SK-N-SH (cell line): Measurements from ENCODE around the gene ITSN1. TPM values are rescaled to one million over a fixed set of nuclear protein-coding genes. Genes with fewer than 3 reads are reported as not detected.

Experiments used
- CTCF ChIA-PET: fragments of 300-600, 350-600 bp; formaldehyde crosslinking; extraction: SDS; loops from one replicate; lab custom pipeline; 2021; lab: Yijun Ruan, JAX
- POLR2A ChIA-PET: fragments of 350-600 bp; sonication (Branson Sonifier 250); formaldehyde crosslinking; extraction: SDS; loops from one replicate; lab custom pipeline; 2020; ENCODE audit warnings: antibody characterized with exemption, inconsistent platforms; lab: Yijun Ruan, JAX
- DNase-seq: peaks from one replicate; pipeline ENCODE4 v3.0.0; 2012
- H2AFZ ChIP-seq: fragments of 200-600 bp; sonication (generic); 2 replicates; pipeline ENCODE4 v1.8.1; 2016; ENCODE audit warnings: antibody characterized with exemption, mild to moderate bottlenecking, low read depth
- H3F3A ChIP-seq: fragments of 200-600 bp; sonication (generic); replicated peaks from 2 replicates; pipeline ENCODE3; 2016; ENCODE audit warnings: antibody characterized with exemption, mild to moderate bottlenecking; ENCODE audit not compliant: insufficient read depth
- H3K27ac ChIP-seq, 2 experiments: fragments of 200-500 bp in 1 of 2; fragments of 200-600 bp in 1 of 2; sonication (Bioruptor generic) in 1 of 2; sonication (generic), shearing (Covaris generic) in 1 of 2; 2 replicates each; pipeline versions ENCODE4 v1.5.1 to v1.6.1; 2014 to 2016; ENCODE audit warnings: low read depth in 2 of 2, inconsistent platforms in 1 of 2, low read length in 1 of 2, mild to moderate bottlenecking in 1 of 2, mixed read lengths in 1 of 2
- H3K27me3 ChIP-seq: fragments of 200-600 bp; sonication (generic), shearing (Covaris generic); 2 replicates; pipeline ENCODE4 v1.6.1; 2016; ENCODE audit warnings: mixed run types; ENCODE audit not compliant: insufficient read depth
- H3K36me3 ChIP-seq, 2 experiments: fragments of 200-500 bp in 1 of 2; fragments of 200-600 bp in 1 of 2; sonication (Bioruptor generic) in 1 of 2; sonication (generic) in 1 of 2; replicated peaks in 1 of 2; 2 replicates each; pipeline versions ENCODE3 to v1.5.1; 2014 to 2016; ENCODE audit warnings: low read length in 1 of 2, mild to moderate bottlenecking in 1 of 2; ENCODE audit not compliant: insufficient read depth in 2 of 2, control insufficient read depth in 1 of 2
- H3K4me1 ChIP-seq, 2 experiments: fragments of 200-500 bp in 1 of 2; fragments of 200-600 bp in 1 of 2; sonication (Bioruptor generic) in 1 of 2; sonication (generic), shearing (Covaris generic) in 1 of 2; 2 replicates each; pipeline versions ENCODE4 v1.5.1 to v1.6.1; 2014 to 2016; ENCODE audit warnings: low read depth in 1 of 2, low read length in 1 of 2, mixed run types in 1 of 2; ENCODE audit not compliant: insufficient read depth in 2 of 2, control insufficient read depth in 1 of 2
- H3K4me2 ChIP-seq: fragments of 200-600 bp; sonication (generic), shearing (Covaris generic); 2 replicates; pipeline ENCODE4 v1.6.1; 2017; ENCODE audit warnings: mixed run types
- H3K4me3 ChIP-seq, 2 experiments: fragments of 200-500 bp in 1 of 2; fragments of 200-600 bp in 1 of 2; sonication (Bioruptor generic) in 1 of 2; sonication (generic), shearing (Covaris generic) in 1 of 2; 2 replicates each; pipeline versions ENCODE4 v1.5.1 to v1.8.1; 2014 to 2016; ENCODE audit warnings: low read depth in 2 of 2, inconsistent platforms in 1 of 2, low read length in 1 of 2, mild to moderate bottlenecking in 1 of 2, mixed read lengths in 1 of 2, moderate library complexity in 1 of 2
- H3K79me2 ChIP-seq: fragments of 200-600 bp; sonication (generic); 2 replicates; pipeline ENCODE4 v1.8.1; 2017; ENCODE audit warnings: mild to moderate bottlenecking; ENCODE audit not compliant: insufficient read depth
- H3K9ac ChIP-seq: fragments of 200-600 bp; sonication (generic); 2 replicates; pipeline ENCODE4 v1.6.1; 2017; ENCODE audit warnings: mixed run types
- H3K9me2 ChIP-seq: fragments of 200-600 bp; sonication (generic); 2 replicates; pipeline ENCODE4 v1.6.1; 2017; ENCODE audit warnings: mixed run types
- H3K9me3 ChIP-seq: fragments of 200-600 bp; sonication (generic); 2 replicates; pipeline ENCODE4 v1.6.1; 2017; ENCODE audit warnings: mixed run types, mild to moderate bottlenecking, moderate library complexity
- H4K20me1 ChIP-seq: fragments of 200-600 bp; sonication (generic); 2 replicates; pipeline ENCODE4 v1.6.1; 2017; ENCODE audit warnings: mild to moderate bottlenecking, mixed run types; ENCODE audit not compliant: insufficient read depth
- CHD2 ChIP-seq: fragments of 150-350 bp; IDR thresholded peaks from 2 replicates; pipeline ENCODE4 v1.6.1; 2018; ENCODE audit warnings: low read length; ENCODE audit not compliant: partially characterized antibody
- ELF1 ChIP-seq: IDR thresholded peaks from 2 replicates; pipeline ENCODE4 v1.4.0; 2012
- EZH2phosphoT487 ChIP-seq: fragments of 200-600 bp; sonication (generic); IDR thresholded peaks from 2 replicates; pipeline ENCODE4 v1.6.1; 2017; ENCODE audit warnings: low read depth, mixed run types, mild to moderate bottlenecking, antibody characterized with exemption, moderate library complexity, borderline replicate concordance
- FOXJ3 ChIP-seq: sonication (generic); formaldehyde crosslinking; IDR thresholded peaks from 2 replicates; pipeline ENCODE4 v1.5.1; 2020; ENCODE audit warnings: mild to moderate bottlenecking, missing genetic modification reagents
- GABPA ChIP-seq: IDR thresholded peaks from 2 replicates; pipeline ENCODE4 v1.4.0; 2012; ENCODE audit warnings: low read depth, mild to moderate bottlenecking
- GATA2 ChIP-seq: sonication (generic); formaldehyde crosslinking; IDR thresholded peaks from 2 replicates; pipeline ENCODE4 v1.5.0; 2020; ENCODE audit warnings: mild to moderate bottlenecking, missing genetic modification reagents
- MEF2A ChIP-seq: IDR thresholded peaks from 2 replicates; pipeline ENCODE4 v1.4.0; 2012; ENCODE audit warnings: low read depth, borderline replicate concordance
- POLR2AphosphoS5 ChIP-seq: IDR thresholded peaks from 2 replicates; pipeline ENCODE4 v1.6.1; 2012; ENCODE audit warnings: low read depth, low read length
- RCOR1 ChIP-seq: fragments of 150-350 bp; IDR thresholded peaks from 2 replicates; pipeline ENCODE4 v1.6.1; 2017; ENCODE audit warnings: antibody characterized with exemption, low read length
- RFX5 ChIP-seq: IDR thresholded peaks from 2 replicates; pipeline ENCODE4 v1.6.1; 2012; ENCODE audit warnings: mild to moderate bottlenecking, improper control_type of control experiment, low read length
- RXRA ChIP-seq: IDR thresholded peaks from 2 replicates; pipeline ENCODE4 v1.4.0; 2012; ENCODE audit warnings: low read depth, mild to moderate bottlenecking, borderline replicate concordance
- SIN3A ChIP-seq: IDR thresholded peaks from 2 replicates; pipeline ENCODE4 v1.6.1; 2012; ENCODE audit warnings: low read depth, mild to moderate bottlenecking, low read length, moderate library complexity, borderline replicate concordance
- SMC3 ChIP-seq: IDR thresholded peaks from 2 replicates; pipeline ENCODE4 v1.6.1; 2012; ENCODE audit warnings: low read depth, low read length, improper control_type of control experiment
- TAF1 ChIP-seq: IDR thresholded peaks from 2 replicates; pipeline ENCODE4 v1.6.1; 2012; ENCODE audit warnings: low read depth, mild to moderate bottlenecking, low read length, moderate library complexity, borderline replicate concordance
- TCF12 ChIP-seq: IDR thresholded peaks from 2 replicates; pipeline ENCODE4 v1.4.0; 2012
- WGBS: methylation state at CpG from one replicate; pipeline ENCODE4 v1.1.6; 2017; ENCODE audit warnings: low lambda C conversion rate; 5-methylcytosine and 5-hydroxymethylcytosine counted together
- polyA plus RNA-seq, 3 experiments: library from polyadenylated mRNA; depleted of rRNA; stranded (reverse); fragments of >200 nt; gene quantifications; 2 replicates each; pipeline ENCODE4 v1.2.3, GENCODE V29; 2012
- TF ChIP-seq, protein P1 (sequence below): fragments of 150-350 bp; IDR thresholded peaks from 2 replicates; pipeline ENCODE4 v1.6.1; 2017; ENCODE audit warnings: antibody characterized with exemption, low read length, low read depth, borderline replicate concordance
- TF ChIP-seq, protein P2 (sequence below): IDR thresholded peaks from 2 replicates; pipeline ENCODE4 v1.4.0; 2012; ENCODE audit warnings: low read depth, borderline replicate concordance

ITSN1 gene
- polyA plus RNA-seq, 1 of the 3 experiments (the other 2 are of a cell fraction), result 27.8 TPM

DNA sequence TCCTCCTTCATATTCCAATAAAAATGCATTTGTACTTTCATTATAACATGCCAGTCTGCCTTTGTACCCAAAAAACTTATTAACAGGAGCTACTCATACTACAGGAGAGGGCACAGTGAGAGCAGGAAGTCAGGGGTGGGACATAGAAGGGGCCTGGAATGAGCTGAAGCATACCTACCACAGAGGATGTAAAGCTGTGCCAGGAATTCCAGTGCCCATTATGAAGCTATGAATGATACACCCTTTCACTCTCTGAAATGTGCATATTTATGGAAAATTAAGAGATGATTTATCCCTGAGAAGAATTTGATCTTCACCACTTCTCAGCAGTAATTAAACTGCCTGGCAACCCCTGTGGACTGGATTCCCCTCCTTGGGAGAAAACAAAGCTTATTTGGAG, 207.5 kb downstream of the ITSN1 start (continued):
- no peak for TF ChIP-seq SMC3

DNA sequence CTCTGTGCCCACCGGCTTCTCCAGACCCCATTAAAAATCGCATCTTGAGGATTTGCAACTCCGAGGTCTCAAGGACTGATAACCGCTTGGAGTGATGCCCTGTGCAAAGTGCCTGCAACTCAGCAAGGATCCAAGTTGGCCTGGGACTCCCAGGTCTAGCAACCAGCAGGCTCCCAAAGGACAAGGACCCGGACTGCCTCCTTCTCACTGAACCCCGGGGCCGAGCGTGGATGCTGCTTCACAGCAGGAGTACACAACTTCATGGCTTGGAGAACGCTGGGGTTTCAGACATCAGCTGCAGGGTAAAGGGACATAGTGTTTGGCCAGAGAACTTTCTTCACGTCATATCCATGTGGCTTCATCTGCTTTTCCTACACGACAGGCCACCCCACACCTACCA, 208.1 kb downstream of the ITSN1 start:
- Histone ChIP-seq H3K9me3 (no peaks in the 10 kb centered on the region), H3K4me1 (peaks cover 0 to 4% of the 10 kb centered on the region in 2 experiments; a peak in 1 of 4 replicates), H3K9me2 (no peaks in the 10 kb centered on the region), H3K4me3 (no peak overlapping the region), H3K36me3 (no peaks in the 10 kb centered on the region), H3K27me3 (no peaks in the 10 kb centered on the region), H3K79me2 (no peaks in the 10 kb centered on the region), H4K20me1 (no peaks in the 10 kb centered on the region), H3K4me2 (no peak overlapping the region), H3K9ac (no peak overlapping the region)
- CTCF ChIA-PET, result interaction anchor here (0.8 kb wide), 1 partner anchor 16 kb away, joined by 3 read pairs; no protein-coding TSS in a partner anchor
- WGBS, result 83% methylated on average over 4 of the region's 11 CpGs
- POLR2A ChIA-PET, result no interaction called here
- no peak for DNase-seq
- TF ChIP-seq MEF2A (no peak), EZH2phosphoT487 (no peak), CHD2 (no peak), RFX5 (no peak), TCF12 (no peak), FOXJ3 (CRISPR knock-in tag) (no peak), GABPA (no peak), GATA2 (CRISPR knock-in tag) (no peak), SIN3A (no peak), TAF1 (no peak)
- TF ChIP-seq, protein P1, sequence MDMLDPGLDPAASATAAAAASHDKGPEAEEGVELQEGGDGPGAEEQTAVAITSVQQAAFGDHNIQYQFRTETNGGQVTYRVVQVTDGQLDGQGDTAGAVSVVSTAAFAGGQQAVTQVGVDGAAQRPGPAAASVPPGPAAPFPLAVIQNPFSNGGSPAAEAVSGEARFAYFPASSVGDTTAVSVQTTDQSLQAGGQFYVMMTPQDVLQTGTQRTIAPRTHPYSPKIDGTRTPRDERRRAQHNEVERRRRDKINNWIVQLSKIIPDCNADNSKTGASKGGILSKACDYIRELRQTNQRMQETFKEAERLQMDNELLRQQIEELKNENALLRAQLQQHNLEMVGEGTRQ, result no peak
- TF ChIP-seq, all 33 proteins: peak for 0
- Histone ChIP-seq H3F3A (no peaks in the 10 kb centered on the region), H2AFZ (no peak overlapping the region), H3K27ac (no peak overlapping the region)

DNA sequence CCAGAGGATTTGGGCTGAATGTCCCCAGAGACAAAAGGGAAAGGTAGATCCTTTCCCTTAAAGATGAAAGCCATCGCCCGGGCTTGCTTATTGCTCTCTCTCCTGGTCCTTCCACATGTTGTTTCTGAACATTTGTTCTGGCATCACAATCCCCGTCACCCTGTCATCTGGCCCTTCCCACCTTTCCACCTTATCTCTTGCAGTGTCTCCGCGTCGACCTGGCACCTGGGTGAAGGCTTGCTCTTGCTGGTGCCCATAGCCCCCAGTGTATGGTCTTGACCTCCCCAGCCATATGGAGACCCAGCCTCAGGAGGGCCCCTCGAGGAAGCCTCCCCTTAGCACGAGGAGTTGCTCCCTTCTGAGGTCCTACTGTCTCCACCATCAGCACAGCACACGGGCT, 208.7 kb downstream of the ITSN1 start:
- H3F3A ChIP-seq, result no peaks in the 10 kb centered on the region
- no peaks in the 10 kb centered on the region for H3K27me3 ChIP-seq
- no peak overlapping the region for H3K4me2 ChIP-seq
- no peaks in the 10 kb centered on the region for H3K9me2 ChIP-seq
- TF ChIP-seq RCOR1 (no peak), TCF12 (no peak), SMC3 (no peak), EZH2phosphoT487 (no peak), CHD2 (no peak), POLR2AphosphoS5 (no peak), RXRA (no peak), ELF1 (no peak)
- TF ChIP-seq, protein P2, sequence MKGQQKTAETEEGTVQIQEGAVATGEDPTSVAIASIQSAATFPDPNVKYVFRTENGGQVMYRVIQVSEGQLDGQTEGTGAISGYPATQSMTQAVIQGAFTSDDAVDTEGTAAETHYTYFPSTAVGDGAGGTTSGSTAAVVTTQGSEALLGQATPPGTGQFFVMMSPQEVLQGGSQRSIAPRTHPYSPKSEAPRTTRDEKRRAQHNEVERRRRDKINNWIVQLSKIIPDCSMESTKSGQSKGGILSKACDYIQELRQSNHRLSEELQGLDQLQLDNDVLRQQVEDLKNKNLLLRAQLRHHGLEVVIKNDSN, result no peak
- H3K4me3 ChIP-seq, result no peak overlapping the region
- no peaks in the 10 kb centered on the region for H3K9me3 ChIP-seq
- no peaks in the 10 kb centered on the region for H3K36me3 ChIP-seq
- no peak overlapping the region for H2AFZ ChIP-seq
- no peak overlapping the region for H3K27ac ChIP-seq
- H4K20me1 ChIP-seq, result no peaks in the 10 kb centered on the region
- no peaks in the 10 kb centered on the region for H3K79me2 ChIP-seq
- DNase-seq, result no peak
- 87% methylated on average over 7 of the region's 9 CpGs for WGBS
- CTCF ChIA-PET, result no interaction called here
- POLR2A ChIA-PET, result no interaction called here
- peaks cover 0 to 4% of the 10 kb centered on the region in 2 experiments; a peak in 1 of 4 replicates for H3K4me1 ChIP-seq
- H3K9ac ChIP-seq, result no peak overlapping the region
